ENCODE data around the gene KRT40. TPM values are rescaled to one million over a fixed set of nuclear protein-coding genes. Genes with fewer than 3 reads are reported as not detected.

The KRT40 gene
- total and polyA plus RNA-seq, 2 donors (not counting 3 experiments of a cell fraction or from before 2014, with no cell fraction given): not detected

DNA sequence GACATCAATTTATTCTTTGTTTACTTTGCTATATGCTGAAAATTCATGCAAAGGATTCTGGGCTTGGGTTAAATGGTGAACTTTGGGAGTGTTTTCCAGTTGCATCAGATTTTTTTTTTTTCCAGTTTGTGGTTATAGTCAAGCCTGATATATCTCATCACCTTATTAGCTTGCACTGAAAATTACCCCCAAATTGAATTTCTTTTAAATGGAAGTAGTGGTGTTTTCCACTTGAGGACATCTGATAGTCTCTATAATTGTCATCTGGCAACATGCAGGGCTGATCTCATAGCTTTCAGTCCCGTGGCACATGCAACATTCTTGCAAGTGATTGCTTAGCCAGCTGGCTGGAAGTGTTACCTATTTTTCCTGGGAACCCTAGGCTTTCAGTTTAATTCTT, 29.5 kb upstream of the KRT40 start:
- Histone ChIP-seq H3K9me3 (replicated peaks; ENCODE audit: control insufficient read depth, insufficient read depth, low read length) (no peaks in the 10 kb centered on the region), H3K4me1 (ENCODE audit: control insufficient read depth, extremely low read depth, insufficient read depth, low read length) (no peaks in the 10 kb centered on the region), H3K4me3 (replicated peaks in 1 of 3; ENCODE audit: insufficient read depth in 1 of 3, low read depth in 1 of 3, low read length in 3 of 3) (no peak overlapping the region), H3K4me2 (ENCODE audit: insufficient read depth, low read length) (no peak overlapping the region), H3K9me1 (replicated peaks; ENCODE audit: control insufficient read depth, extremely low read depth, insufficient read depth, low read length) (no peaks in the 10 kb centered on the region), H2AFZ (ENCODE audit: low read depth, low read length) (no peak overlapping the region), H3K79me2 (ENCODE audit: control insufficient read depth, insufficient read depth, low read length) (no peaks in the 10 kb centered on the region), H3K27me3 (ENCODE audit: control insufficient read depth in 2 of 2, insufficient read depth in 2 of 2, low read length in 2 of 2) (peaks cover 0 to 1% of the 10 kb centered on the region in 2 experiments), H3K9ac (replicated peaks; ENCODE audit: extremely low read depth, insufficient read depth, low read length) (no peak overlapping the region), H4K20me1 (replicated peaks; ENCODE audit: control insufficient read depth, extremely low read depth, insufficient read depth, low read length) (no peaks in the 10 kb centered on the region), H3K36me3 (ENCODE audit: control insufficient read depth in 2 of 2, extremely low read depth in 1 of 2, insufficient read depth in 2 of 2, low read length in 2 of 2) (no peaks in the 10 kb centered on the region), H3K27ac (ENCODE audit: insufficient read depth, low read depth, low read length) (no peak overlapping the region)
- POLR2A ChIA-PET: no interaction called here
- no peak for FAIRE-seq
- no TSS peak for BruUV-seq (replicated peaks)
- no peak for DNase-seq (ENCODE audit: low read depth, low spot score)
- intact Hi-C loops (cut with micrococcal nuclease): no loop called here
- dilution Hi-C loops (cut with MboI; ENCODE audit: extremely low pct_ligation_motif_present, low sequenced_read_pairs): no loop called here
- CTCF ChIA-PET: interaction anchor here (0.6 kb wide), 1 partner anchor 635 kb away, joined by 4 read pairs; no protein-coding TSS in a partner anchor
- TF ChIP-seq POLR2A (IDR thresholded peaks at IDR 0.05; ENCODE audit: low read depth, low read length): no peak
- no peak for TF ChIP-seq FOS (IDR thresholded peaks at IDR 0.05; ENCODE audit: borderline replicate concordance, insufficient read depth, low read length)
- TF ChIP-seq JUN (IDR thresholded peaks at IDR 0.05; ENCODE audit: borderline replicate concordance, insufficient read depth, insufficient read length, low read depth): no peak
- no peak for TF ChIP-seq MAX (IDR thresholded peaks at IDR 0.05; ENCODE audit: insufficient read depth, insufficient read length)
- TF ChIP-seq CTCF (IDR thresholded peaks at IDR 0.05; ENCODE audit: extremely low read depth in 1 of 2, insufficient read depth in 1 of 2, low read depth in 1 of 2, low read length in 2 of 2): no peak
- TF ChIP-seq GATA2 (IDR thresholded peaks at IDR 0.05; ENCODE audit: insufficient read depth, insufficient read length, low read depth, low read length): no peak
- TF ChIP-seq EZH2 (IDR thresholded peaks at IDR 0.05; ENCODE audit: borderline replicate concordance, low read depth, low read length, severe bottlenecking): no peak
- TF ChIP-seq POLR2AphosphoS5 (IDR thresholded peaks at IDR 0.05; ENCODE audit: insufficient read depth, low read depth, low read length): no peak
- TF ChIP-seq MYC (IDR thresholded peaks at IDR 0.05; ENCODE audit: low read depth, low read length): no peak
